Measurements from ENCODE around the gene RHCG.

- TF ChIP-seq POLR2AphosphoS5 (IDR thresholded peaks at IDR 0.05; ENCODE audit: low read depth, low read length) (no peak), CTCF (IDR thresholded peaks at IDR 0.05) (no peak), SIN3A (IDR thresholded peaks at IDR 0.05; ENCODE audit: borderline replicate concordance, insufficient read depth, low read depth, low read length) (no peak), REST (IDR thresholded peaks at IDR 0.05; ENCODE audit: insufficient read depth in 1 of 2, low read depth in 2 of 2, low read length in 1 of 2) (no peak)
These were observed 3.3 kb downstream of the RHCG start for GRCh38 chr15:89492934-89493631.
